GM12878 (cell line): ENCODE results near the gene NADSYN1. TPM values are rescaled to one million over a fixed set of nuclear protein-coding genes. Genes with fewer than 3 reads are reported as not detected.

ENCODE experiments used
- ATAC-seq: fragments of 200-7000 bp; cut with Tn5 transposase; 3 replicates; pipeline ENCODE4 v1.9.1; 2020; ENCODE audit warnings: mild to moderate bottlenecking, moderate library complexity
- BruUV-seq: library from RNA; stranded (reverse); fragments of 400-500 nt; replicated peaks from 2 replicates; lab custom pipeline; 2021; lab: Mats Ljungman, UMichigan
- CTCF ChIA-PET: fragments of 300-600 bp; sonication (Branson Sonifier 250); formaldehyde crosslinking; extraction: SDS; loops from one replicate; lab custom pipeline; 2021; ENCODE audit warnings: inconsistent platforms; lab: Yijun Ruan, JAX
- POLR2A ChIA-PET: fragments of 350-600 bp; formaldehyde crosslinking; extraction: SDS; loops from one replicate; lab custom pipeline; 2021; ENCODE audit warnings: inconsistent platforms; lab: Charles Lee
- RAD21 ChIA-PET: fragments of 300-600 bp; sonication (Branson Sonifier 250); formaldehyde crosslinking; loops from one replicate; lab custom pipeline; 2023; ENCODE audit warnings: antibody characterized with exemption; ENCODE audit not compliant: unreplicated experiment; lab: Charles Lee
- SMC1A ChIA-PET: fragments of 300-600 bp; sonication (Branson Sonifier 250); formaldehyde crosslinking; loops from one replicate; lab custom pipeline; 2023; ENCODE audit not compliant: unreplicated experiment, uncharacterized antibody; lab: Charles Lee
- DNase-seq: peaks from one replicate; pipeline ENCODE4 v3.0.0-alpha.2; 2011; ENCODE audit warnings: low read depth, low spot score
- FAIRE-seq: peaks from 3 replicates; lab custom pipeline; 2011; peaks lifted over from hg19 to GRCh38; lab: Jason Lieb, UNC
- H2AFZ ChIP-seq: 2 replicates; pipeline ENCODE4 v1.6.0; 2011; ENCODE audit warnings: low read depth, low read length, control low read depth; ENCODE audit not compliant: control insufficient read depth
- H3K27ac ChIP-seq: 2 replicates; pipeline ENCODE4 v1.5.1; 2011; ENCODE audit warnings: control low read depth; ENCODE audit not compliant: control insufficient read depth, insufficient read depth
- H3K27me3 ChIP-seq, 2 experiments: replicated peaks in 1 of 2; 2 replicates each; pipeline versions ENCODE4 v1.6.0 to v1.6.1; 2011; ENCODE audit warnings: low read length in 1 of 2; ENCODE audit not compliant: control insufficient read depth in 2 of 2, insufficient read depth in 2 of 2
- H3K36me3 ChIP-seq, 2 experiments: 2 replicates each; pipeline ENCODE4 v1.5.1; 2011; ENCODE audit warnings: low read length in 1 of 2; ENCODE audit not compliant: control insufficient read depth in 2 of 2, insufficient read depth in 2 of 2
- H3K4me1 ChIP-seq: 2 replicates; pipeline ENCODE4 v1.6.1; 2011; ENCODE audit warnings: mild to moderate bottlenecking, low read length, moderate library complexity, mixed read lengths; ENCODE audit not compliant: control insufficient read depth, insufficient read depth
- H3K4me2 ChIP-seq: 2 replicates; pipeline ENCODE4 v1.6.0; 2011; ENCODE audit warnings: control low read depth; ENCODE audit not compliant: control insufficient read depth, insufficient read depth
- H3K4me3 ChIP-seq: fragments of 200-600 bp; sonication (generic); 2 replicates; pipeline ENCODE4 v1.5.1; 2016
- H3K79me2 ChIP-seq: 2 replicates; pipeline ENCODE4 v1.6.0; 2011; ENCODE audit warnings: low read length; ENCODE audit not compliant: control insufficient read depth, insufficient read depth
- H3K9ac ChIP-seq: 2 replicates; pipeline ENCODE4 v1.8.0; 2011; ENCODE audit warnings: low read length, control low read depth, mixed read lengths; ENCODE audit not compliant: control insufficient read depth, insufficient read depth
- H3K9me3 ChIP-seq: replicated peaks from 3 replicates; pipeline ENCODE4 v1.5.1; 2011; ENCODE audit warnings: mild to moderate bottlenecking, low read length; ENCODE audit not compliant: control insufficient read depth, insufficient read depth
- H4K20me1 ChIP-seq: 2 replicates; pipeline ENCODE4 v1.6.0; 2011; ENCODE audit not compliant: control insufficient read depth, insufficient read depth
- DPF2 ChIP-seq: fragments of 450-650 bp; IDR thresholded peaks from 2 replicates; pipeline ENCODE4 v1.6.1; 2017; ENCODE audit warnings: mild to moderate bottlenecking
- EGR1 ChIP-seq, 2 experiments: IDR thresholded peaks; 1 replicate in 1 of 2; 2 replicates in 1 of 2; pipeline ENCODE4 v1.6.1; 2011 to 2012; ENCODE audit warnings: low read depth in 2 of 2, low read length in 2 of 2, borderline replicate concordance in 1 of 2, mild to moderate bottlenecking in 1 of 2, moderate library complexity in 1 of 2
- HDGF ChIP-seq: fragments of 450-650 bp; IDR thresholded peaks from 2 replicates; pipeline ENCODE4 v1.6.1; 2016; ENCODE audit warnings: antibody characterized with exemption
- NFYB ChIP-seq: IDR thresholded peaks from 2 replicates; pipeline ENCODE4 v1.6.1; 2011; ENCODE audit warnings: low read depth, mild to moderate bottlenecking, low read length, improper control_type of control experiment, moderate library complexity; ENCODE audit not compliant: insufficient read depth
- NKRF ChIP-seq: fragments of 450-650 bp; conservative IDR thresholded peaks from 2 replicates; pipeline ENCODE4 v1.6.1; 2017; ENCODE audit warnings: mild to moderate bottlenecking, moderate library complexity
- PML ChIP-seq: IDR thresholded peaks from 2 replicates; pipeline ENCODE4 v1.6.1; 2012; ENCODE audit warnings: low read length, inconsistent platforms
- SMC3 ChIP-seq: IDR thresholded peaks from 2 replicates; pipeline ENCODE4 v1.6.1; 2011; ENCODE audit warnings: low read length, improper control_type of control experiment, borderline replicate concordance
- SREBF1 ChIP-seq: IDR thresholded peaks from 2 replicates; pipeline ENCODE4 v1.6.1; 2012; ENCODE audit warnings: mild to moderate bottlenecking, low read length
- ZBED1 ChIP-seq: IDR thresholded peaks from 2 replicates; pipeline ENCODE4 v1.6.1; 2016; ENCODE audit warnings: borderline replicate concordance
- WGBS: methylation state at CpG from one replicate; pipeline ENCODE4 v1.1.6; 2016; ENCODE audit warnings: low lambda C conversion rate; ENCODE audit not compliant: insufficient replicate concordance, insufficient coverage; ENCODE audit errors: missing lambda C conversion rate; 5-methylcytosine and 5-hydroxymethylcytosine counted together
- in situ Hi-C: fragments of 300-500 bp; cut with MboI; formaldehyde crosslinking; loops from 9 replicates; pipeline ENCODE4 v1.14.3; 2018; ENCODE audit warnings: mixed read lengths
- intact Hi-C: fragments of 100-400 bp; cut with micrococcal nuclease; formaldehyde crosslinking; loops from one replicate; pipeline ENCODE4 v1.14.2; 2022; ENCODE audit not compliant: unreplicated experiment
- polyA plus RNA-seq, 11 experiments: library from polyadenylated mRNA; depleted of rRNA in 4 of 11; unstranded in 6 of 11; stranded (reverse) in 5 of 11; fragments of >200 nt; fragmentation: Nextera tagmentation in 4 of 11; fragmentation: Illumina TruSeq in 1 of 11; extraction: Ambion mirVana in 4 of 11; extraction: Trizol in 1 of 11; gene quantifications; 1 replicate in 1 of 11; 2 replicates in 10 of 11; pipeline versions ENCODE4 v1.2.1 to v1.2.3, GENCODE V29; 2011 to 2016; ENCODE audit warnings: inconsistent platforms in 2 of 11, missing spikeins in 2 of 11, low read depth in 1 of 11
- total RNA-seq, 4 experiments: library from RNA; depleted of rRNA in 3 of 4; stranded (reverse); fragments of >200 nt in 3 of 4; fragmentation: Illumina TruSeq in 1 of 4; extraction: Trizol in 1 of 4; gene quantifications; 2 replicates each; pipeline versions ENCODE4 v1.2.1 to v1.2.3, GENCODE V29; 2013 to 2021
- TF ChIP-seq, protein P1 (sequence below): IDR thresholded peaks from 2 replicates; pipeline ENCODE4 v1.6.1; 2012; ENCODE audit warnings: improper control_type of control experiment, low read depth, low read length; ENCODE audit not compliant: insufficient replicate concordance
- TF ChIP-seq, protein P2 (sequence below): fragments of 150-350 bp; IDR thresholded peaks from 2 replicates; pipeline ENCODE4 v1.6.1; 2014; ENCODE audit warnings: mild to moderate bottlenecking, low read depth, low read length
- TF ChIP-seq, protein P3 (sequence below): IDR thresholded peaks from 2 replicates; pipeline ENCODE4 v1.6.1; 2011; ENCODE audit warnings: low read depth, low read length, improper control_type of control experiment, borderline replicate concordance

The NADSYN1 gene
- total and polyA plus RNA-seq, 10 of the 15 experiments (the other 5 are each of a cell fraction or from before 2014, with no cell fraction given) = 12.2 to 90.2 (median 69.5) TPM

DNA sequence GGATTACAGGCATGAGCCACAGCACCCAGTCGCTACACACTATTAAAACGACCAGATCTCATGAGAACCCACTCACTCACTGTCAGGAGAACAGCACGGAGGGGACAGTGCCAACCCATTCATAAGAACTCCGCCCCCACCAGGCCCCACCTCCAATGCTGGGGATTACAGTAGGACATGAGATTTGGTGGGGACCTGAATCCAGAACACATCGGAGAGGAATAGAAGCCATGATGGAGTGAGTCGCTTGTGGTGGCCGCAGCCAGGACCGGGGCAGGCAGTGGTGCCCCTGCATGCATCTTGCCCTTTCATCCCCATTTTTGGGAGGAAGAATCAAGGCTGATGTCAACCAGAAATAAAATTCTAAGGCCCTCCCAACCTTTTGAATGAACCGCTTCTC lies 8.7 kb downstream of the NADSYN1 start (continued):
- no peak for TF ChIP-seq NFYB

GRCh38 chr11:71462726-71463125 lies 9.7 kb downstream of the NADSYN1 start:
- FAIRE-seq (no peak), DNase-seq (no peak), ATAC-seq (no peak)
- Histone ChIP-seq H3K79me2 (no peaks in the 10 kb centered on the region), H3K27me3 (no peaks in the 10 kb centered on the region), H2AFZ (no peak overlapping the region), H3K27ac (no peak overlapping the region), H3K36me3 (peaks cover 26 to 29% of the 10 kb centered on the region in 2 experiments), H3K4me1 (no peaks in the 10 kb centered on the region), H3K9ac (no peak overlapping the region), H4K20me1 (no peaks in the 10 kb centered on the region), H3K9me3 (no peaks in the 10 kb centered on the region), H3K4me2 (no peak overlapping the region), H3K4me3 (no peak overlapping the region)
- in situ Hi-C loops (no loop called here), intact Hi-C loops (no loop called here)
- 98% methylated on average over 11 of the region's 11 CpGs for WGBS
- RAD21 ChIA-PET = no interaction called here
- SMC1A ChIA-PET = no interaction called here
- CTCF ChIA-PET = no interaction called here
- POLR2A ChIA-PET = no interaction called here
- BruUV-seq = no TSS peak
- TF ChIP-seq NKRF (no peak), ZBED1 (no peak), DPF2 (no peak), PML (no peak), SMC3 (no peak), EGR1 (IDR thresholded peaks at IDR 0.05; ENCODE audit: borderline replicate concordance in 1 of 2, low read depth in 2 of 2, low read length in 2 of 2) (no peak), HDGF (no peak), SREBF1 (no peak)
- TF ChIP-seq, protein P1, sequence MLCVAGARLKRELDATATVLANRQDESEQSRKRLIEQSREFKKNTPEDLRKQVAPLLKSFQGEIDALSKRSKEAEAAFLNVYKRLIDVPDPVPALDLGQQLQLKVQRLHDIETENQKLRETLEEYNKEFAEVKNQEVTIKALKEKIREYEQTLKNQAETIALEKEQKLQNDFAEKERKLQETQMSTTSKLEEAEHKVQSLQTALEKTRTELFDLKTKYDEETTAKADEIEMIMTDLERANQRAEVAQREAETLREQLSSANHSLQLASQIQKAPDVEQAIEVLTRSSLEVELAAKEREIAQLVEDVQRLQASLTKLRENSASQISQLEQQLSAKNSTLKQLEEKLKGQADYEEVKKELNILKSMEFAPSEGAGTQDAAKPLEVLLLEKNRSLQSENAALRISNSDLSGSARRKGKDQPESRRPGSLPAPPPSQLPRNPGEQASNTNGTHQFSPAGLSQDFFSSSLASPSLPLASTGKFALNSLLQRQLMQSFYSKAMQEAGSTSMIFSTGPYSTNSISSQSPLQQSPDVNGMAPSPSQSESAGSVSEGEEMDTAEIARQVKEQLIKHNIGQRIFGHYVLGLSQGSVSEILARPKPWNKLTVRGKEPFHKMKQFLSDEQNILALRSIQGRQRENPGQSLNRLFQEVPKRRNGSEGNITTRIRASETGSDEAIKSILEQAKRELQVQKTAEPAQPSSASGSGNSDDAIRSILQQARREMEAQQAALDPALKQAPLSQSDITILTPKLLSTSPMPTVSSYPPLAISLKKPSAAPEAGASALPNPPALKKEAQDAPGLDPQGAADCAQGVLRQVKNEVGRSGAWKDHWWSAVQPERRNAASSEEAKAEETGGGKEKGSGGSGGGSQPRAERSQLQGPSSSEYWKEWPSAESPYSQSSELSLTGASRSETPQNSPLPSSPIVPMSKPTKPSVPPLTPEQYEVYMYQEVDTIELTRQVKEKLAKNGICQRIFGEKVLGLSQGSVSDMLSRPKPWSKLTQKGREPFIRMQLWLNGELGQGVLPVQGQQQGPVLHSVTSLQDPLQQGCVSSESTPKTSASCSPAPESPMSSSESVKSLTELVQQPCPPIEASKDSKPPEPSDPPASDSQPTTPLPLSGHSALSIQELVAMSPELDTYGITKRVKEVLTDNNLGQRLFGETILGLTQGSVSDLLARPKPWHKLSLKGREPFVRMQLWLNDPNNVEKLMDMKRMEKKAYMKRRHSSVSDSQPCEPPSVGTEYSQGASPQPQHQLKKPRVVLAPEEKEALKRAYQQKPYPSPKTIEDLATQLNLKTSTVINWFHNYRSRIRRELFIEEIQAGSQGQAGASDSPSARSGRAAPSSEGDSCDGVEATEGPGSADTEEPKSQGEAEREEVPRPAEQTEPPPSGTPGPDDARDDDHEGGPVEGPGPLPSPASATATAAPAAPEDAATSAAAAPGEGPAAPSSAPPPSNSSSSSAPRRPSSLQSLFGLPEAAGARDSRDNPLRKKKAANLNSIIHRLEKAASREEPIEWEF = no peak
- TF ChIP-seq, protein P2, sequence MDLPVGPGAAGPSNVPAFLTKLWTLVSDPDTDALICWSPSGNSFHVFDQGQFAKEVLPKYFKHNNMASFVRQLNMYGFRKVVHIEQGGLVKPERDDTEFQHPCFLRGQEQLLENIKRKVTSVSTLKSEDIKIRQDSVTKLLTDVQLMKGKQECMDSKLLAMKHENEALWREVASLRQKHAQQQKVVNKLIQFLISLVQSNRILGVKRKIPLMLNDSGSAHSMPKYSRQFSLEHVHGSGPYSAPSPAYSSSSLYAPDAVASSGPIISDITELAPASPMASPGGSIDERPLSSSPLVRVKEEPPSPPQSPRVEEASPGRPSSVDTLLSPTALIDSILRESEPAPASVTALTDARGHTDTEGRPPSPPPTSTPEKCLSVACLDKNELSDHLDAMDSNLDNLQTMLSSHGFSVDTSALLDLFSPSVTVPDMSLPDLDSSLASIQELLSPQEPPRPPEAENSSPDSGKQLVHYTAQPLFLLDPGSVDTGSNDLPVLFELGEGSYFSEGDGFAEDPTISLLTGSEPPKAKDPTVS = no peak
- TF ChIP-seq, protein P3, sequence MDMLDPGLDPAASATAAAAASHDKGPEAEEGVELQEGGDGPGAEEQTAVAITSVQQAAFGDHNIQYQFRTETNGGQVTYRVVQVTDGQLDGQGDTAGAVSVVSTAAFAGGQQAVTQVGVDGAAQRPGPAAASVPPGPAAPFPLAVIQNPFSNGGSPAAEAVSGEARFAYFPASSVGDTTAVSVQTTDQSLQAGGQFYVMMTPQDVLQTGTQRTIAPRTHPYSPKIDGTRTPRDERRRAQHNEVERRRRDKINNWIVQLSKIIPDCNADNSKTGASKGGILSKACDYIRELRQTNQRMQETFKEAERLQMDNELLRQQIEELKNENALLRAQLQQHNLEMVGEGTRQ = no peak
